Measurements from ENCODE around the gene SENP6.
A peak's percentile ranks its signal among the peaks of the same experiment; 100 is the strongest.
"Not testable (repeated sequence)": the region's sequence is repeated elsewhere in the genome, so short reads cannot be mapped to it uniquely, and the experiment has no call there.

DNA sequence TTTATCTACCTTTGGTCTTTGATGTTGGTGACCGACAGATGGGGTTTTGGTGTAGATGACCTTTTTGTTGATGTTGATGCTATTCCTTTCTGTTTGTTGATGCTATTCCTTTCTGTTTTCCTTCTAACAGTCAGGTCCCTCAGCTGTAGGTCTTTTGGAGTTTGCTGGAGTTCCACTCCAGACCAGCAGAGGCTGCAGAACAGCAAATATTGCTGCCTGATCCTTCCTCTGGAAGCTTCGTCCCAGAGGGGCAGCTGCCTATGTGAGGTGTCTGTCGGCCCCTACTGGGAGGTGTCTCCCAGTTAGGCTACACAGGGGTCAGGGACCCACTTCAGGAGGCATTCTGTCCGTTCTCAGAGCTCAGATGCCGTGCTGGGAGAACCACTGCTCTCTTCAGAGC, 85.9 kb downstream of the SENP6 start:
- TF ChIP-seq EZH2, EZH2phosphoT487 (IDR thresholded peaks at IDR 0.05): not testable (repeated sequence)
- TF ChIP-seq, protein P1, sequence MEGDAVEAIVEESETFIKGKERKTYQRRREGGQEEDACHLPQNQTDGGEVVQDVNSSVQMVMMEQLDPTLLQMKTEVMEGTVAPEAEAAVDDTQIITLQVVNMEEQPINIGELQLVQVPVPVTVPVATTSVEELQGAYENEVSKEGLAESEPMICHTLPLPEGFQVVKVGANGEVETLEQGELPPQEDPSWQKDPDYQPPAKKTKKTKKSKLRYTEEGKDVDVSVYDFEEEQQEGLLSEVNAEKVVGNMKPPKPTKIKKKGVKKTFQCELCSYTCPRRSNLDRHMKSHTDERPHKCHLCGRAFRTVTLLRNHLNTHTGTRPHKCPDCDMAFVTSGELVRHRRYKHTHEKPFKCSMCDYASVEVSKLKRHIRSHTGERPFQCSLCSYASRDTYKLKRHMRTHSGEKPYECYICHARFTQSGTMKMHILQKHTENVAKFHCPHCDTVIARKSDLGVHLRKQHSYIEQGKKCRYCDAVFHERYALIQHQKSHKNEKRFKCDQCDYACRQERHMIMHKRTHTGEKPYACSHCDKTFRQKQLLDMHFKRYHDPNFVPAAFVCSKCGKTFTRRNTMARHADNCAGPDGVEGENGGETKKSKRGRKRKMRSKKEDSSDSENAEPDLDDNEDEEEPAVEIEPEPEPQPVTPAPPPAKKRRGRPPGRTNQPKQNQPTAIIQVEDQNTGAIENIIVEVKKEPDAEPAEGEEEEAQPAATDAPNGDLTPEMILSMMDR (IDR thresholded peaks at IDR 0.05) = peak; percentile 19
